ENCODE results near the gene DNAH17. TPM values are rescaled to one million over a fixed set of nuclear protein-coding genes. Genes with fewer than 3 reads are reported as not detected.

DNAH17 gene
- total and polyA plus RNA-seq, 2 donors = 0.28 to 0.30 TPM

DNA sequence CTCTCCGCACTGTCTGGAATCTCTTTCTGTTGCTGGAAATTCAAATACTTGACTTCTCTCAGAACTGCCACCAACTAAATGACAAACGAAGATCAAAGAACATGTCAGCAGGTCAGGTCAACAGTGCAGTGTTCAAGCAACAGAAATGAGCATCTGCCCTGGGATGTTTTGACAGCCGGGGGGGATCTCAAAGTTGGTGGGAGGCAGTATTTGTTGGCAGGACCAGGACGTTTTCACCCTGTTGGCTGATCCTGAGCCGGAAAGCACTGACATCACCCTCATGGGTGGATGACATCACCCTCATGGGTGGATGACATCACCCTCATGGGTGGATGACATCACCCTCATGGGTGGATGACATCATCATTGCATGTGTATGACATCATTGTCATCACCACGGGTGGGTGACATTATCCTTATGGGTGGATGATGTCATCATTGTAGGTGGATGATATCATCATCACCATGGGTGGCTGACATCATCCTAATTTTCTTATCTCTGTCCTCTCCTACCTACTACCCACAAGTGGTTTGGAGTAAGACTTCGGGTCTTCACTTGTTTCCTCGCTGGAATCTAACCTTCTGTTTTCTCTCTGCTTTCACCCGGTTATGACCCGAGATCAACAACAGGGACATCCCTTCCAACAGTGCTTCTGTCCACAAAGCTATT, 18.9 kb downstream of the DNAH17 start:
- DNase-seq (ENCODE audit: low read depth in 6 of 9, low spot score in 9 of 9) = no peak
- WGBS = 93% methylated on average over 10 of the region's 10 CpGs
- H3K4me3 ChIP-seq (ENCODE audit: low read length in 2 of 2) = no peak overlapping the region
- peaks cover 0 to 5% of the 10 kb centered on the region in 2 donors for H3K4me1 ChIP-seq (ENCODE audit: control insufficient read depth in 2 of 2, insufficient read depth in 2 of 2, low read length in 2 of 2)
- no peaks in the 10 kb centered on the region for H3K36me3 ChIP-seq (ENCODE audit: control insufficient read depth in 2 of 2, insufficient read depth in 2 of 2, low read length in 1 of 2)
- no peaks in the 10 kb centered on the region for H3K9me3 ChIP-seq (ENCODE audit: control insufficient read depth in 2 of 2, insufficient read depth in 1 of 2, low read length in 1 of 2)
- H3K27ac ChIP-seq (ENCODE audit: low read depth in 1 of 2, low read length in 1 of 2) = no peak overlapping the region
- peaks cover 0 to 5% of the 10 kb centered on the region in 2 donors for H3K27me3 ChIP-seq (ENCODE audit: control insufficient read depth in 2 of 2, insufficient read depth in 1 of 2, low read length in 1 of 2)

DNA sequence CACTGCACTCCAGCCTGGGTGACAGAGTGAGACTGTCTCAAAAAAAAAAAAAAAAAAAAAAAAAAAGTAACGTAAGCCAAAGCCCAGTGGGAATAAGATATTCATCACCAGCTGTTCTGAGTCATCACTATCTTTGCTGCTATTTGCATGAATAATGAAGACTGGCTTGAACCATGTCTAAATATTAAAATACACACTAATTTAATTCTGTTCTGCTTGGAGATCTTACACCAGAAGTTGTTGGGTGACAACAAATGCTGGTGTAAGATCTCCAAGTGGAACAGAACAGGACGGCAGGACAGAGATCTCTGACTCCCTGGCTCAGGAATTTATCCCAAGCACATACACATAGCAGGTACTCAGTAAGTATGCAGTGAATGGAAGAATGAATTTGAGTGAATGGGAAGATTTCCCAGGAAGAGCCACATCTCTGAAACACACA, 19.6 kb downstream of the DNAH17 start:
- Histone ChIP-seq H3K4me3 (ENCODE audit: low read length in 2 of 2) (no peak overlapping the region), H3K4me1 (ENCODE audit: control insufficient read depth in 2 of 2, insufficient read depth in 2 of 2, low read length in 2 of 2) (peaks cover 0 to 5% of the 10 kb centered on the region in 2 donors), H3K27ac (ENCODE audit: low read depth in 1 of 2, low read length in 1 of 2) (no peak overlapping the region), H3K27me3 (ENCODE audit: control insufficient read depth in 2 of 2, insufficient read depth in 1 of 2, low read length in 1 of 2) (peaks cover 0 to 5% of the 10 kb centered on the region in 2 donors), H3K9me3 (ENCODE audit: control insufficient read depth in 2 of 2, insufficient read depth in 1 of 2, low read length in 1 of 2) (no peaks in the 10 kb centered on the region), H3K36me3 (ENCODE audit: control insufficient read depth in 2 of 2, insufficient read depth in 2 of 2, low read length in 1 of 2) (no peaks in the 10 kb centered on the region)
- no peak for DNase-seq (ENCODE audit: low read depth in 6 of 9, low spot score in 9 of 9)
- 79% methylated on average over 2 of the region's 2 CpGs for WGBS

DNA sequence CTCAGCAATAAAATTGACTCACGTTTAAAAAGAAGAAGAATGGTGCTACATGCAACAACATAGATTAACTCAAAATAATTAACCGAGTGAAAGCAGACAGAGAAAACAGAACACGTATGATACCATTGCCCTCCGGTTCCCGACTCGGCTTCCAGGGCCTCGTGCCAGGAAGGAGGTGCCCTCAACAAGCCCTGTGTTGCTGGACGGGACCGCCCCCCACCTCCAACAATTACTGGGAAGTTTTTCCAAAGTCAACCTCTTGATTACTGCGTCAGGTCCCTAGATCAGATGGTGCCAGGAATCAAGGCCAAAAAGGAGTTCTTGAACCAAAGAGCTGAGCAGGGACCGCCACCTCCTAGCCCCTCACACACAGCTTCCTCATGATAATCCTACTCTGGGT, 20.4 kb downstream of the DNAH17 start:
- no peak for DNase-seq (ENCODE audit: low read depth in 6 of 9, low spot score in 9 of 9)
- WGBS = 96% methylated on average over 11 of the region's 11 CpGs
- H3K9me3 ChIP-seq (ENCODE audit: control insufficient read depth in 2 of 2, insufficient read depth in 1 of 2, low read length in 1 of 2) = no peaks in the 10 kb centered on the region

DNA sequence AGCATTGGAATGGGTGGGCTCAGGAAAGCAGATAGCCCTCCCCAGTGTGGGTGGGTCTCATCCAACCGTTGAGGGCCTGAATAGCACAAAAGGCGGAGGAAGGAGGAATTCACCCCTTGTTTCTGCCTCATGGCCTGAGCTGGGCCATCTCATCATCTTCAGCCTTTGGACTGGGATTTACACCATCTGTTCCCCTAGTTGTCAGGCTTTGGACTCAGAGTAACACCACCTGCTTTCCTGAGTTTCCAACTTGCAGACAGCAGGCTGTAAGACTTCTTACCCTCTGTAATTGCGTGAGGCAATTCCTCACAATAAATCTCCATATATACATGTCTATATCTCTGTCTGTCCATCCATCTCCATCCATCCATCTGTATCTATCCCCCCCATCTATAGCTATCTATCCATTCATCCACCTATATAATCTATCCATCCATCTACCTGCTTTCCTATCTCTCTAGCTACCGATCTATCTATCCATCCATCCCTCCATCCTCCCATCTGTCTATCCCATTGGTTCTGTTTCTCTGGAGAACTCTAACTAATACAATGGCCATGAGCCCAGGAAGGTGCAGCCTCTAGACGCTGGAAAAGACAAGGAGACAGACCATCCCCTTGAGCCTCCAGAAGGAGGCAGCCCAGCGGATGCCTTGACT, 21.3 kb downstream of the DNAH17 start:
- WGBS = 92% methylated on average over 6 of the region's 6 CpGs
- H3K4me1 ChIP-seq (ENCODE audit: control insufficient read depth in 2 of 2, insufficient read depth in 2 of 2, low read length in 2 of 2) = peaks cover 0 to 5% of the 10 kb centered on the region in 2 donors
- no peak overlapping the region for H3K4me3 ChIP-seq (ENCODE audit: low read length in 2 of 2)
- no peaks in the 10 kb centered on the region for H3K36me3 ChIP-seq (ENCODE audit: control insufficient read depth in 2 of 2, insufficient read depth in 2 of 2, low read length in 1 of 2)
- no peaks in the 10 kb centered on the region for H3K9me3 ChIP-seq (ENCODE audit: control insufficient read depth in 2 of 2, insufficient read depth in 1 of 2, low read length in 1 of 2)
- no peak overlapping the region for H3K27ac ChIP-seq (ENCODE audit: low read depth in 1 of 2, low read length in 1 of 2)
- DNase-seq (ENCODE audit: low read depth in 6 of 9, low spot score in 9 of 9) = no peak
- H3K27me3 ChIP-seq (ENCODE audit: control insufficient read depth in 2 of 2, insufficient read depth in 1 of 2, low read length in 1 of 2) = peaks cover 0 to 4% of the 10 kb centered on the region in 2 donors

More for the DNA sequence above, 20.4 kb downstream of the DNAH17 start:
- peaks cover 0 to 5% of the 10 kb centered on the region in 2 donors for H3K4me1 ChIP-seq (ENCODE audit: control insufficient read depth in 2 of 2, insufficient read depth in 2 of 2, low read length in 2 of 2)
- H3K4me3 ChIP-seq (ENCODE audit: low read length in 2 of 2) = no peak overlapping the region
- H3K27me3 ChIP-seq (ENCODE audit: control insufficient read depth in 2 of 2, insufficient read depth in 1 of 2, low read length in 1 of 2) = peaks cover 0 to 5% of the 10 kb centered on the region in 2 donors
- H3K27ac ChIP-seq (ENCODE audit: low read depth in 1 of 2, low read length in 1 of 2) = no peak overlapping the region
- H3K36me3 ChIP-seq (ENCODE audit: control insufficient read depth in 2 of 2, insufficient read depth in 2 of 2, low read length in 1 of 2) = no peaks in the 10 kb centered on the region

DNA sequence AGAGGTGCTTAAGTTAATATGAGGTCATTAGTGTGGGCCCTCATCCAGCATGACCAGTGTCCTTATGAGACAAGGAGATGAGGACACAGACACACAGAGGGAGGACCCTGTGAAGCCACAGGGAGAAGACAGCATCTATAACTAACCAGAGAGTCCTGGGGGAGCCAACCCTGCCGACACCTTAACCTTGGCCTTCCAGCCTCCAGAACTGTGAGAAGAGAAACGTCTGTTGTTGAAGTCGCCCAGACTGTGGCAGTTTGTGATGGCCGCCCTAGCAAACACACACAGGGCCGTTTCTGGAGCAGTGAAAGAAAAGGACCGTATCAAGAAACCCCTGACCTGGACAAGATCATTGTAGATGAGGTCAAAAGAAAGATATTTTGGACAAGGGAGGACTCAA, 26.7 kb downstream of the DNAH17 start:
- Histone ChIP-seq H3K27me3 (ENCODE audit: control insufficient read depth in 2 of 2, insufficient read depth in 1 of 2, low read length in 1 of 2) (peaks cover 0 to 2% of the 10 kb centered on the region in 2 donors), H3K36me3 (ENCODE audit: control insufficient read depth in 2 of 2, insufficient read depth in 2 of 2, low read length in 1 of 2) (no peaks in the 10 kb centered on the region), H3K27ac (ENCODE audit: low read depth in 1 of 2, low read length in 1 of 2) (no peak overlapping the region), H3K4me3 (ENCODE audit: low read length in 2 of 2) (no peak overlapping the region), H3K4me1 (ENCODE audit: control insufficient read depth in 2 of 2, insufficient read depth in 2 of 2, low read length in 2 of 2) (no peaks in the 10 kb centered on the region), H3K9me3 (ENCODE audit: control insufficient read depth in 2 of 2, insufficient read depth in 1 of 2, low read length in 1 of 2) (no peaks in the 10 kb centered on the region)
- DNase-seq (ENCODE audit: low read depth in 6 of 9, low spot score in 9 of 9) = no peak
- 92% methylated on average over 6 of the region's 6 CpGs for WGBS

DNA sequence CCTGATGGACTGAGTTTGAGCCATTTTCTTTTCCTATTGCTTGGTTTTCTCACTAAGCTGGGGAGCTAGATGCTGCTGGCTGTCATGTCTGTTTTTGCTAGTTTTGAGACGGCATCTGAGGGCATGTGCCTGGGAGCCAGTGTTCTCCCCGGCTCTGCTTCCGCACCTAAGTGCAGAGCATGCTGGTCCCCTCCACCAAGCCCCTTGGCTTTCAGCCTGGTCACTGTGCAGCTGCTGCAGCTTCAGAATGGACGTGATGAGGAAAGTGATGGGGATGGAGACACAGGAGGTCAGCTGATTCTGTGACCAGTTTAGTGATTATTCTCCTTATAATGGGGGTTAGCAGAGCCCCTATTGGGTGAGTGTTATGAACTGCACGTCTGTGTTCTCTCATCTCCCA, 28.5 kb downstream of the DNAH17 start:
- Histone ChIP-seq H3K27me3 (ENCODE audit: control insufficient read depth in 2 of 2, insufficient read depth in 1 of 2, low read length in 1 of 2) (peaks cover 0 to 2% of the 10 kb centered on the region in 2 donors), H3K4me1 (ENCODE audit: control insufficient read depth in 2 of 2, insufficient read depth in 2 of 2, low read length in 2 of 2) (no peaks in the 10 kb centered on the region), H3K4me3 (ENCODE audit: low read length in 2 of 2) (no peak overlapping the region), H3K27ac (ENCODE audit: low read depth in 1 of 2, low read length in 1 of 2) (no peak overlapping the region), H3K9me3 (ENCODE audit: control insufficient read depth in 2 of 2, insufficient read depth in 1 of 2, low read length in 1 of 2) (no peaks in the 10 kb centered on the region), H3K36me3 (ENCODE audit: control insufficient read depth in 2 of 2, insufficient read depth in 2 of 2, low read length in 1 of 2) (no peaks in the 10 kb centered on the region)
- no peak for DNase-seq (ENCODE audit: low read depth in 6 of 9, low spot score in 9 of 9)
- WGBS = 92% methylated on average over 5 of the region's 5 CpGs

DNA sequence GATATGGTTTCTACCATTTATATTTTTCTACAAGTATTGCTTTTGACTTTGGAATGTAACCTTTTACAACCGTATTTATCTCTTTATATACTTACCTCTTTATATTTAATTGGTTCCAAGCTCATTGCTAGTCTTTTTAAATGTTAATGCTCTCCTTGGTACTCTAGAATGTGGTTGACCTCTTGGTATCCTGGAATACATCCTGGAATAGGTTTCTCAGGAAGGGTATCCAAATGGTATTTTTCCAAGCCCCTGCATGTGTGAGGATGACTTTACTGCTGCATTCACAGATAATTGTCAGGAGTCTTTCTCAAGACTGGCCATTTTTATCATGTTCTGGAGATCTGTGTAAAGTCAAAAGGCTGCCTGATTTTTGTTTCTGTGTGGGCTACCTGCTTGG, 30.2 kb downstream of the DNAH17 start:
- Histone ChIP-seq H3K4me1 (ENCODE audit: control insufficient read depth in 2 of 2, insufficient read depth in 2 of 2, low read length in 2 of 2) (no peaks in the 10 kb centered on the region), H3K9me3 (ENCODE audit: control insufficient read depth in 2 of 2, insufficient read depth in 1 of 2, low read length in 1 of 2) (no peaks in the 10 kb centered on the region), H3K4me3 (ENCODE audit: low read length in 2 of 2) (no peak overlapping the region), H3K36me3 (ENCODE audit: control insufficient read depth in 2 of 2, insufficient read depth in 2 of 2, low read length in 1 of 2) (no peaks in the 10 kb centered on the region), H3K27ac (ENCODE audit: low read depth in 1 of 2, low read length in 1 of 2) (no peak overlapping the region), H3K27me3 (ENCODE audit: control insufficient read depth in 2 of 2, insufficient read depth in 1 of 2, low read length in 1 of 2) (peaks cover 0 to 2% of the 10 kb centered on the region in 2 donors)
- 100% methylated on average over 1 of the region's 1 CpG for whole genome bisulfite sequencing
- no peak for DNase-seq (ENCODE audit: low read depth in 6 of 9, low spot score in 9 of 9)

DNA sequence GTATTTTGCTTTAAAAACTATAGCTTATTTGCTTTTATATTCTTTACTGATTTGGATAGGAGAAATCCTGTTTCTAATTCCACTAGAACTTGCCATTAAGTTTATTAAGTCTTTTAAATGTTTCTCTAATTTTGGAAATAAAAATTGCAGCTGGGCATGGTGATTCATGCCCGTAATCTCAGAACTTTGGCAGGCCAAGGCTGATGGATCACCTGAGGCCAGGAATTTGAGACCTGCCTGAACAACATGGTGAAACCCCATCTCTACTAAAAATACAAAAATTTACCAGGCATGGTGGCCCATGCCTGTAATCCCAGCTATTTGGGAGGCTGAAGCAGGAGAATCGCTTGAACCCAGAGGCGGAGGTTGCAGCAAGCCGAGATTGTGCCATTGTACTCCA, 30.7 kb downstream of the DNAH17 start:
- Histone ChIP-seq H3K4me1 (ENCODE audit: control insufficient read depth in 2 of 2, insufficient read depth in 2 of 2, low read length in 2 of 2) (no peaks in the 10 kb centered on the region), H3K36me3 (ENCODE audit: control insufficient read depth in 2 of 2, insufficient read depth in 2 of 2, low read length in 1 of 2) (no peaks in the 10 kb centered on the region), H3K4me3 (ENCODE audit: low read length in 2 of 2) (no peak overlapping the region), H3K27me3 (ENCODE audit: control insufficient read depth in 2 of 2, insufficient read depth in 1 of 2, low read length in 1 of 2) (peaks cover 0 to 2% of the 10 kb centered on the region in 2 donors), H3K27ac (ENCODE audit: low read depth in 1 of 2, low read length in 1 of 2) (no peak overlapping the region), H3K9me3 (ENCODE audit: control insufficient read depth in 2 of 2, insufficient read depth in 1 of 2, low read length in 1 of 2) (no peaks in the 10 kb centered on the region)
- WGBS = 95% methylated on average over 4 of the region's 4 CpGs
- no peak for DNase-seq (ENCODE audit: low read depth in 6 of 9, low spot score in 9 of 9)

DNA sequence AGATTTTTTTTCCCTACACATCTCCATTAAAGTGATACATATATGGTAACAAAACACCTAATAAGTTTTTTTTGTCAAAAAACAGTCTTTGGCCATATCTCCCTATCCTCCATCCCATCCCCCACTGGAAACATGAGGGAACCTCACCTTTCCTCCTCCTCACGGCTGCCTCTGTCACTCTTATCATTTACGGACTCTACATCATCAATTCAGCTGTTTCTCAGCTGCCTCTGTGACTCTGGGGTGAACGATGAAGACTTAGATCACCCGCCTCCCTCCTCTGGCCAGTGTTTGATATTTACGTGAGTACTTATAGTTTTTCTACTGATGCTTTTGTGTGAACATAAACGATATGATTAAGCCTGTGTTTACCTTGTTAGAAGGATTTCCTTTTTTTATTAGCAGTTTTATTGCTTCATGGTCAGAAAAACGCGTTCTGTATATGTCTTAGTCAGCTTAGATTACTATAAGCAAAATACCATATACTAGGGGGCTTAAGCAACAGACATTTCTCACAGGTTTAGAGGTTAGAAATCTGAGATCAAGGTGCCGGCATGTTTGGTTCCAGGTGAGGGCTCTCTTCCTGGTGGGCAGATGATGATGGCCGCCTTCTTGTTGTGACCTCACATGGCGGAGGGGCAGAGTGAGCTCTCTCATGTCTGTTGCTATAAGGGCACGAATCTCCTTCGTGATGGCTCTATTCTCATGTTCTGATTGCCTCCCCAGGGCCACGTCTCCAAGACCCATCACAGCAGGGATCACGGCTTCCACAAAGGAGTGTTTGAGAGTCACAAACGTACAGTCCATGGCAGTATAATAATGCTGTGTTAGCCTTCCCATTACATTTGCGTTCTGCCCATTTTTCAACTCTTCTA, 32.1 kb downstream of the DNAH17 start:
- no peak overlapping the region for H3K4me3 ChIP-seq (ENCODE audit: low read length in 2 of 2)
- H3K27ac ChIP-seq (ENCODE audit: low read depth in 1 of 2, low read length in 1 of 2) = no peak overlapping the region
- H3K4me1 ChIP-seq (ENCODE audit: control insufficient read depth in 2 of 2, insufficient read depth in 2 of 2, low read length in 2 of 2) = no peaks in the 10 kb centered on the region
- H3K36me3 ChIP-seq (ENCODE audit: control insufficient read depth in 2 of 2, insufficient read depth in 2 of 2, low read length in 1 of 2) = no peaks in the 10 kb centered on the region
- WGBS = 93% methylated on average over 17 of the region's 17 CpGs
- H3K27me3 ChIP-seq (ENCODE audit: control insufficient read depth in 2 of 2, insufficient read depth in 1 of 2, low read length in 1 of 2) = peaks cover 0 to 2% of the 10 kb centered on the region in 2 donors
- no peak for DNase-seq (ENCODE audit: low read depth in 6 of 9, low spot score in 9 of 9)
- H3K9me3 ChIP-seq (ENCODE audit: control insufficient read depth in 2 of 2, insufficient read depth in 1 of 2, low read length in 1 of 2) = no peaks in the 10 kb centered on the region
